C1 segment of cervical spinal cord (tissue), 14 donors: ENCODE results near the gene CD24.

Experiments used
- DNase-seq, 14 donors: peaks; one replicate each; lab custom pipeline; 2025; lab: John Stamatoyannopoulos, UW

CD24 gene

DNA sequence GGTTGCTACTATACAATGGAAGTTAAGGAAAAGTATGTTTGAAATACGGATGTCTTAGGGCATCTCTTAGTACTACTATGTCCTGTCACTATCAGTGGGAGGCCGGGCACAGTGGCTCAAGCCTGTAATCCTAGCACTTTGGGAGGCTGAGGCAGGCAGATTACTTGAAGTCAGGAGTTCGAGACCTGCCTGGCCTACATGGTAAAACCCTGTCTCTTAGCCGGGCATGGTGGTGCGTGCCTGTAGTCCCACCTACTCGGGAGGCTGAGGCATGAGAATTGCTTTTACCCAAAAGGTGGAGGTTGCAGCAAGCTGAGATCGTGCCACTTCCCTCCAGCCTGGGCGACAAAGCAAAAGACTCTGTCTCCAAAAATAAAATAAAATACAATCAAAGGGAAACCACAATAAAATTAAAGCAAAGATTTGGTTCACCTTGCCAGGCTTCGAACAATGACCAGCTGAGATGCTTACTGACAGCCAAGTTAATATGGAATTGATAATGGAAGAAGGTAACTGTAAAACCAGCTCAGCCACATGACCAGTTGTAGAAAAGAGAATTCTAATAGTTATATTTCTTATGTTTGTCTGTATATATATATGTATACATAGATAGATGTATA, 6.5 kb downstream of the CD24 start:
- DNase-seq: no peak

DNA sequence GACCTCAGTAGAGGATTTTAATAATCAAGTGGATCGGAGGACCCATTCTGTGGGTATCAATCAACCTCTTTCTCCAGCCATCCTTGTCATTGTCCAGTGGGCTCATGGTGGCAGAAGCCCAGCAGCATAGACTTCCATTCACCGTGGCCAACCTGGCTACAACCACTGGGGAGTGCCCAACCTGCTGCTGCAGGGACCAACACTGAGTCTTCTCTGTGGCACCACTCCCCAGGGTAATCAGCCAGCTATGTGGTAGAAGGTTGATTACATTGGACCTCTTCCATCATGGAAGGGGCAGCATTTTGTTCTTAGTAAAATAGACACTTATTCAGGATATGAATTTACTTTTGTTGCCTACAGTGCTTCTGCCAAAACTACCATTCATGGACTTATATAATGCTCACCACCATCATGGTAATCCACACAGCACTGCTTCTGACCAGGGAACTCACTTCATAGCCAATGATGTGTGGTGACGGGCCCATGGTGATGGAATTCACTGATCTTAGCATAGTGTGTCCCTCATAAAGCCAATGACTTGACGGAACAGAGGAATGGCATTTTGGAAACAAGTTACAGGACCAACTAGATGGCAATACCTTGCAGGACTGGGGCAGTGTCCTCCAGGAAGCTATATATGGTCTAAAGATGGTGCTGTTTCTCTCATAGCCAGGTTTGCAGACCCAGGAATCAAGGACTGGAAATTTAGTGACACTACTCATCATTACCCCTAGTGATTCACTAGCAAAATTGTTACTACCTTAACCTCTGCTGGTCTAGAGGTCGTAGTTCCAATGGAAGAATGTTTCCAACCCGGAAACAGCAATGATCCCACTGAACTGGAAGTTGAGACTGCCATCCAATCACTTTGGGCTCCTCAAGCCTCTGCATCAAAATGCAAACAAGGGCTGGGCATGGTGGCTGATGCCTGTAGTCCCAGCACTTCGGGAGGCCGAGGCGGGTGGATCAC, 7.6 kb downstream of the CD24 start:
- DNase-seq: no peak

DNA sequence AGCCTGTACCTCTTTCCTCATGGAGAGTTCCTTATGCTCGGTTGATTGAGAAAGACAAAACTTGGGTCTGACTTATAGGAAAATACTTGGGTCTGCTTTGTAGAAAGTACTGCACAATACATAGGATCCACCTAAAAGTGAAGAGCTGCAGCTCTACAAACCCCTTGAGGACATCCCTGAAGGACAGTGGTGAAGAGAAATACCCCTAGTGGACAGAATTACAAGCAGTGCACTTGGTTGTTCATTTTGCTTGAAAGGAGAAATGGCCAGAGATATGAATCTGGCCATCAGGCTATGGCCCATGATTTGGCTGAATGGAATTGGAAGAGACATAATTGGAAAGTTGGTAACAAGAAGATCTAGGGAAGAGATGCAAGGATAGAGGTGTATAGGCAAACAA, 8.3 kb downstream of the CD24 start:
- DNase-seq: no peak

DNA sequence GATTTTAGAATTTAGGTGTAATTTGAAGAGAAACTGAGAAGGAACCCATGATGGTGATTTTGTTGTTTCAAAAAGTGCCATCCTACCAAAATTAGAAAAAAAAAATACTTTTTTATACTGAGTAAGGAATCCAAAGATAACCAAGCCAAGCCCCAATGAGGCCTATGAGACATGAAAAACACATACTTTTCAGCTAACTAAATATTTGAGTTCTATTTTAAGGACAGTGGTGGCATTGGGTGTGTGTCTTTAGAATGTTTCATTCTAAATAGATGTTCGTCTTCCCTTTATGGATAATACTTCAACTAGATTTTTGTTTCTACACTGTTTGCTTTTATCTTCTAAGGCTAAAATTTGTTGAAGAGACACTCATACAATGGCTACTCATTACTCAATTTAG, 9.6 kb downstream of the CD24 start:
- no peak for DNase-seq

DNA sequence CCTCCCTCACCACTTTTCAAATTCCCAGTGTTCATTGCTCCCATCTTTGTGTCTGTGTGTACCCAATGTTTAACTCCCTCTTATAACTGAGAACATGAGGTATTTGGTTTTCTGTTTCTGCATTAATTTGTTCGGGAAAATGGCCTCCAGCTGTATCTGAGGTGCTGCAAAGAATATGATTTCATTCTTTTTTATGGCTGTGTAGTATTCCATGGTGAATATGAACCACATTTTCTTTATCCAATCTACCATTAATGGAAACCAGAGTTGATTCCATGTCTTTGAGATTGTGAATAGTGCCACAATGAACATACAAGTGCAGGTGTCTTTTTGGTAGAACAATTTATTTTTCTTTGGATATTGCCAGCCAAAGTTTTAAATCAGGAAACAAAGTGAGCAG, 10.4 kb downstream of the CD24 start:
- DNase-seq: no peak

DNA sequence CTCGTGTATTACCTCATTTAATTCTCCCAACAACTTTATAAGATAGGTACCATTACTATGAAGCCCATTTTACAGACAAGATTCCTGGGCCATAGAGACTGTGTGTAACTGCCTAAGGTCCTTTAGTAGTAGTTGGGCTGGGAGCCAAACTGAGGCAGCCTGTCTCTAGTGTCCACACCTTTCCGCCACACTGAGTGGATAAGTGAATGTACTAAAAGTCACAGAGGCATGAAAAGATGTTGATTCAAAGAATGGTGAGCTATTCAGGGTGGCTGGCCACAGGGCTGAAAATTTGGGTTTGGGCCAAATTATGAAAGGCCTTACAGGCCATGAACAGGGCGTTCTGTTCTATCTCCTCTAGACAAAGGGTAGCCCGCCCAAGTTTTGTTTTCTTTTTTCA, 11.0 kb downstream of the CD24 start:
- DNase-seq: no peak

DNA sequence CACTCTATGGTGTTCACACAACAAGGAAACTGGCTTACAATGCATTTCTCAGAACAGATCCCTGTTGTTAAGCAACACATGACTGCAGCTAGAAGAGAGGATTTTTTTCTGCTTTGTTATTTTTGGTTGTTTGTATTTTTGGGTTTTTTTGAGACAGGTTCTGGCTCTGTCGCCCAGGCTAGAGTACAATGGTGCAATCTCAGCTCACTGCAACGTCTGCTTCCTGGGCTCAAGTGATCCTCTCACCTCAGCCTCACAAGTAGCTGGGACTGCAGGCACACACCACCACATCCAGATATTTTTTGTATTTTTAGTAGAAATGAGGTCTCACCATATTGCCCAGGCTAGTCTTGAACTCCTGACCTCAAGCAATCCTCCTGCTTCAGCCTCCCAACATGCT, 12.7 kb downstream of the CD24 start:
- no peak for DNase-seq

DNA sequence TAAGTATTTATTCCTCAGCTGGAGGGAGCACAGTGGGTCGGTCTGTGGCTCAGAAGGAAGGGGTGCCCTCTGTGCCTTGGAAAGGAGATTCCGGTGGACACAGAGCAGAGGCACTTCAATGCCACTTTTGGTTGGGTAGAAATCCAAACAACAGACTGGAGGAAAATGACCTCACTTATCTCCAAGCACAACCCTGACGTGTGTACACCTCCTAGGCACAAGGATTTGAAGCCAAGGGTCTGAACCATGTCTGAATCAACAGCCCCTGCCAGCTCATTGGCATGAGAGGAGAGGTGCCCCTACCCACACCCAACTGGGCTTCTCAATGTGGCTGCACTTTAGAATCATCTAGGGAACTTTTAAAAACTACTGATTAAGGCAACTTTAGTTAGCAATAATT, 13.4 kb downstream of the CD24 start:
- no peak for DNase-seq

DNA sequence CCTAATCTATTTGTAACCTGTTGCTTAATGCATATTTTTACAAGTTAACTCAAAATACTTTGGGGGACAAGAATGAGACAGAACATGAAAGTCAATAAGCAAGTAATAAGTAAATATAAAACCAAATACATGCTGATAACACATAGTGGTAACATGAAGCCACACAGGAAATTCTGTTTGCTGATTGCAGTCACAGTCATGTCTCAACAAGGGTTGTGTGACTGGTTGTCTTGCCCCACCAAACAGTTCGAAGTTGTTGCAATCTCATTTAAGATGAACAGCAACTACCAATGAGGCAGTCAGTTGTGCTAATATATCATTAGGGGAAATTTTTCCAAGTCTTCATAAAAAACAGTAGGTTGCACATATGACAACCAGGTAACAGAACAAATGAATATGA, 14.5 kb downstream of the CD24 start:
- DNase-seq: no peak

DNA sequence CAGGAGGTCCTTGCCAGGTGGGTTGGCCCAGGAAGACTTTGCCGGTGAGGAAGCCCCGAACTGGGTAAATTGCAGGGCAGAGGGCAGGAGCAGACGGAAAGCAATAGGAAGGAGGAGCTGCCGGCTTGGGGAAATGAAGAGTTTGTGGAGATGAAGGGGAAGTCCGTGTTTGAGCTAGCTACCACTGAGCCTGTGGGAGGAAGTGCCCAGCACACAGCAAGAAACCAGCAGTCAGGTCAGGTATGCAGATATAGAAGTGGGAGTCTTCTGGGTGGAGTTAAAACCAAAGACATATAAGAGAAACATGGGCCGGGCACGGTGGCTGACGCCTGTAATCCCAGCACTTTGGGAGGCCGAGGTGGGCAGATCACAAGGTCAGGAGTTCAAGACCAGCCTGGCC, 34.7 kb downstream of the CD24 start:
- DNase-seq: peak in 2 of 14 donors; percentile 3

DNA sequence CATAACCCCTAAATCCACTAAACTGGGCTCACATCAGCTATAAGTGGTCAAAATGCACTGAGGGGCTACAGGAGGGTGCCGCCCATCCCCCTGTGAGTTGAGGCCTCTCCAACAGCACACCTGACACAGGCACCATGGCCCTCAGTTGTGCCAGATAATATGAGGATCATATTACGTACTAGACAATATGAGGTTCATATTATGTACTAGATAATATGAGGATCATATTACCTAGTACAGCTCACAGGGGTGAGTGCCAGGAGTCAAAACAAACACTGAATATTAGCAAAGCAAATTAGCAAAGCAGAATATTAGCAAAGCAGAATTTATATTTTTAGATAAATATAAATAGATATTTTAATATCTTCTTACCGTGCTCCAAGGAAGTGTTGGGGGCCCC, 35.3 kb downstream of the CD24 start:
- DNase-seq: no peak

DNA sequence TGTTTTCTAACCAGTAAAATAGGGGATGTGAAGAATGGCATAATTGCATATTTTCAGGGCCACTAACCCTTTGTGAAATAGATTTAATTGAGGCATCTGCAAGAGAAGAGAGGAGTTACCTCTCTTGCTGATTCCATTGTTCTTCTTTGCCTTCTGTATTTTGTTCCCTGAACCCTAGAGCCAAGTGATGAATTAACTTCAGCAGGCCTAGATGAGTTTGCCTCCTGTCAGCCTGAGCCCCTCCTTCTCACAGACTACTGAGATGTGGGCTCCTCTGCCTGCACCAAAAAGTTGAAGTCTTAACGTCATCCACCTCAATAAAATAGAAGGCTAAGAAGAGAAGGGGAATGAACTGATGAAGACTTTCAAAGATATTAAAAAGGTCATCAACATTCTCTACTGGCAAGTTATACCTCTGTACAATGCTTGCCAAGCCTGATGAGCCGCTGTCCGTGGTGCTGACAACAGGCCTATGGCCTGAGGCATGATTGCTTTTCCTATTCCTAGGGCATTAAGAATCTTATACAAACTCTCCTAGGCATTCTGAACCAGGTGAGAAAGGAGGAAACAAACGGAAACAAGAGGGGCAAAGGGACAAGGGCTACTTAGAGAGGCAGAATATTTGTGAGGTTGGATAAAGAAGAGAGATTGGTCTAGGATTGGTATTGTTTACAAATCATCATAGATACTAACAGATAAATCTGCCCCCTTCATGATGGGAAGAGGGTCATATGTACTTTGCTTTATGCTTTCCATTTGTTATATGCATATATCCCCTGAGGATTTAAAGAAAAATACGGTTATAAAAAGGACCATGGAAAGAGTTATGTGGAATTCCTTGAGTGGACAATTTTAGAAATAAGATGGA, 46.8 kb downstream of the CD24 start:
- no peak for DNase-seq

DNA sequence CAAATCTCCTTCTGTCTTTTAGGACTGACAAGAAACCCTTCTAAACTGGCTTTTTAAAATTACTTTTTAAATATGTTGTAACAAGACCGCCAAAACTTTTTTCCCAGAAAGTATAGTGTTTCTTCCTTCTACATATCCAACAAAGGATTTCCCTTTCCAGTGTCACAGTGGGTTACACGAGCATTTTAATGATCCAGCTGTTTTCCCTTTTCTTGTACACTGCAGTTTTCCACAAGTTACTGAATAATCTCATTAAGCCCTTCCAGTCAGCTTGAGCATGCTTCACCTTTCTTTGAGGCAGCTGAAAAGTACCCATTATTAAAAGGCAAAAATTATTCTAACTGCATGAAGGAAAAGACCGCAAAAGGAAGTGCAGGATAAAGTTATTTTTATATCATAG, 48.6 kb downstream of the CD24 start:
- no peak for DNase-seq

DNA sequence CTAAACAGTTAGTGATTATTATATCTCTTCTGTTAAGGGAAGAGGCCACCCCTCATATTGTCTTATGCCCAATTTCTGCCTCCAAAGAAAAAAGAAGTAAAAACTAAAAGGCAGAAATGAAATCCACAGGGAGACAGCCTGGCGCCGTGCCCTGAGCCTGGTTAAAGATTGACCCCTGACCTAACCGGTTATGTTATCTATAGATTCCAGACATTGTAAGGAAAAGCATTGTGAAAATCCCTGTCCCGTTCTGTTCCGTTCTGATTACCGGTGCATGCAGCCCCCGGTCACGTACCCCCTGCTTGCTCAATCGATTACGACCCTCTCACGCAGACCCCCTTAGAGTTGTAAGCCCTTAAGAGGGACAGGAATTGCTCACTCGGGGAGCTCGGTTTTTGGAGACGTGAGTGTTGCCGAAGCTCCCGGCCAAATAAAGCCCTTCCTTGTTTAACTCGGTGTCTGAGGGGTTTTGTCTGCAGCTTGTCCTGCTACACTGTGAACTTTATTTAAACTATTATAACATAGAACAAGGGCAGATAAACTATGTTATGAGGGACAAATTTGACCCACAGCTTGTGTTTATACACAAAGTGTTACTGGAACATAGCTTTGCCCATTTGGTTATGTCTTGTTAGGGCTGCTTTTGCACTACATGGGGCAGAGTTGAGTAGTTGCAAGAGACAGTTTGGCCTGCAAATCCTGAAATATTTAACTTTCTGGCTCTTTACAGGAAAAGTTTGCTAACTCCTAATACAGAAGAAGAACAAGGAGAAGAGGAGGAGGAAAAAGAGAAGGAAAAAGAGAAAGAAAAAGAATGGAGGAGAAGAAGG, 49.6 kb downstream of the CD24 start:
- no peak for DNase-seq

DNA sequence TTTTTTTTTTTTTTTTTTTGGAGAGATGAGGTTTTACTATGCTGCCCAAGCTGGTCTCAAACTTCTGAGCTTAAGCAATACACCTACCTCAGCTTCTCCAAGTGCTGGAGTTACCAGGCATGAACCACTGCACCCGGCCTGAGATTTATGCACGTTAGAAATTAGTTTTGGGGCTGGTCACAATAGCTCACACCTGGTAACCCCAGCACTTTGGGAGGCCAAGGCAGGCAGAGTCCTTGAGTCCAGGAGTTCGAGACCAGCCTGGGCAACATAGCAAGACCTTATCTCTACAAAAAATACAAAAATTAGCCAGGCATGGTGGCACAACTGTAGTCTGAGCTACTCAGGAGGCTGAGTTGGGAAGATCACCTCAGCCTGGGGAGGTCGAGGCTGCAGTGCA, 51.9 kb downstream of the CD24 start:
- DNase-seq: no peak
